HepG2 (cell line): ENCODE results near the gene ABHD10.

Experiments
- ATF7 ChIP-seq, 2 experiments: fragments of 450-650 bp in 1 of 2; sonication (generic) in 1 of 2; formaldehyde crosslinking in 1 of 2; IDR thresholded peaks; 2 replicates each; pipeline versions ENCODE4 v1.4.0 to v1.6.1; 2016 to 2020; ENCODE audit warnings: antibody characterized with exemption in 1 of 2, mild to moderate bottlenecking in 1 of 2, missing genetic modification reagents in 1 of 2
- ELF4 ChIP-seq: sonication (generic); formaldehyde crosslinking; IDR thresholded peaks from 2 replicates; pipeline ENCODE4 v1.5.0; 2020; ENCODE audit warnings: missing genetic modification reagents, mild to moderate bottlenecking, moderate library complexity, borderline replicate concordance
- RBAK ChIP-seq: sonication (generic); formaldehyde crosslinking; IDR thresholded peaks from 2 replicates; pipeline ENCODE4 v1.5.1; 2020; ENCODE audit warnings: mild to moderate bottlenecking, missing genetic modification reagents
- SMAD3 ChIP-seq: sonication (generic); formaldehyde crosslinking; IDR thresholded peaks from 2 replicates; pipeline ENCODE4 v1.4.0; 2020; ENCODE audit warnings: missing genetic modification reagents
- SRF ChIP-seq: IDR thresholded peaks from 2 replicates; pipeline ENCODE4 v1.6.1; 2011; ENCODE audit warnings: mild to moderate bottlenecking, low read depth, low read length, moderate library complexity
- TARDBP ChIP-seq: sonication (generic); formaldehyde crosslinking; IDR thresholded peaks from 2 replicates; pipeline ENCODE4 v1.8.0; 2022; ENCODE audit warnings: mild to moderate bottlenecking, missing genetic modification reagents
- TBX2 ChIP-seq: sonication (generic); formaldehyde crosslinking; IDR thresholded peaks from 2 replicates; pipeline ENCODE4 v1.5.0; 2020; ENCODE audit warnings: missing genetic modification reagents, mild to moderate bottlenecking, borderline replicate concordance
- TCF12 ChIP-seq, 2 experiments: fragments of 450-650 bp in 1 of 2; sonication (generic) in 1 of 2; formaldehyde crosslinking in 1 of 2; IDR thresholded peaks; 2 replicates each; pipeline versions ENCODE4 v1.6.1 to v1.8.0; 2017 to 2022; ENCODE audit warnings: antibody characterized with exemption in 1 of 2, mild to moderate bottlenecking in 1 of 2, missing genetic modification reagents in 1 of 2, moderate library complexity in 1 of 2
- YY1 ChIP-seq: IDR thresholded peaks from 2 replicates; pipeline ENCODE4 v1.6.1; 2011; ENCODE audit warnings: low read length, low read depth, moderate library complexity, mild to moderate bottlenecking; ENCODE audit not compliant: insufficient read depth, insufficient replicate concordance
- ZFP1 ChIP-seq: IDR thresholded peaks from 2 replicates; pipeline ENCODE4 v1.6.1; 2016
- ZNF160 ChIP-seq: sonication (generic); formaldehyde crosslinking; IDR thresholded peaks from 2 replicates; pipeline ENCODE4 v1.8.0; 2022; ENCODE audit warnings: mild to moderate bottlenecking, inconsistent platforms, missing genetic modification reagents
- TF ChIP-seq, protein P1 (sequence below): sonication (generic); formaldehyde crosslinking; IDR thresholded peaks from 2 replicates; pipeline ENCODE4 v1.5.0; 2020; ENCODE audit warnings: mild to moderate bottlenecking, missing genetic modification reagents, moderate library complexity
- TF ChIP-seq, protein P2 (sequence below): sonication (generic); formaldehyde crosslinking; IDR thresholded peaks from 2 replicates; pipeline ENCODE4 v1.4.0; 2020; ENCODE audit warnings: missing genetic modification reagents

DNA sequence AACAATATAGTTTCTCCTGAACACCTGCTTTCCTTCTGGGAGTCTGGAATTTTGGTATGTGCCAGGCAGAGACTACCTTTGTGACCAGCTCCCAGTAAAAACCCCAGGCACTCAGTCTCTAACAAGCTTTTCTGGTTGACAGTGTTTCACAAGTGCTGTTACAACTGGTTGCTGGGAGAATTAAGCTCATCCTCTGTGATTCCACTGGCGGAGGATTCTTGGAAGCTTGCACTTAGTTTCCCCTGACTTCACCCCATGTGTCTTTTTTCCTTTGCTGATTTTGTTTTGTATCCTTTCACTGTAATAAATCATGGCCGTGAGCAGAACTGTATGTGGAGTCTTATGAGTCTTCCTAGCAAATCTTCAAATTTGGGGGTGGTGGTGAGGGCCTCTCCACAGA lies 14.2 kb downstream of the ABHD10 start:
- TF ChIP-seq ATF7 (IDR thresholded peaks at IDR 0.05) = no peak
- no peak for TF ChIP-seq ATF7 (CRISPR knock-in tag; IDR thresholded peaks at IDR 0.05)
- no peak for TF ChIP-seq TBX2 (CRISPR knock-in tag)
- TF ChIP-seq ELF4 (CRISPR knock-in tag) = no peak
- TF ChIP-seq TCF12 (IDR thresholded peaks at IDR 0.05) = no peak
- no peak for TF ChIP-seq TCF12 (CRISPR knock-in tag; IDR thresholded peaks at IDR 0.05)
- TF ChIP-seq ZFP1 (CRISPR knock-in tag) = no peak
- TF ChIP-seq SMAD3 = no peak
- no peak for TF ChIP-seq SRF
- TF ChIP-seq ZNF160 (CRISPR knock-in tag) = no peak
- no peak for TF ChIP-seq YY1
- no peak for TF ChIP-seq RBAK
- TF ChIP-seq, protein P1, sequence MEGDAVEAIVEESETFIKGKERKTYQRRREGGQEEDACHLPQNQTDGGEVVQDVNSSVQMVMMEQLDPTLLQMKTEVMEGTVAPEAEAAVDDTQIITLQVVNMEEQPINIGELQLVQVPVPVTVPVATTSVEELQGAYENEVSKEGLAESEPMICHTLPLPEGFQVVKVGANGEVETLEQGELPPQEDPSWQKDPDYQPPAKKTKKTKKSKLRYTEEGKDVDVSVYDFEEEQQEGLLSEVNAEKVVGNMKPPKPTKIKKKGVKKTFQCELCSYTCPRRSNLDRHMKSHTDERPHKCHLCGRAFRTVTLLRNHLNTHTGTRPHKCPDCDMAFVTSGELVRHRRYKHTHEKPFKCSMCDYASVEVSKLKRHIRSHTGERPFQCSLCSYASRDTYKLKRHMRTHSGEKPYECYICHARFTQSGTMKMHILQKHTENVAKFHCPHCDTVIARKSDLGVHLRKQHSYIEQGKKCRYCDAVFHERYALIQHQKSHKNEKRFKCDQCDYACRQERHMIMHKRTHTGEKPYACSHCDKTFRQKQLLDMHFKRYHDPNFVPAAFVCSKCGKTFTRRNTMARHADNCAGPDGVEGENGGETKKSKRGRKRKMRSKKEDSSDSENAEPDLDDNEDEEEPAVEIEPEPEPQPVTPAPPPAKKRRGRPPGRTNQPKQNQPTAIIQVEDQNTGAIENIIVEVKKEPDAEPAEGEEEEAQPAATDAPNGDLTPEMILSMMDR (CRISPR knock-in tag) = no peak
- no peak for TF ChIP-seq TARDBP (CRISPR knock-in tag)
- TF ChIP-seq, protein P2, sequence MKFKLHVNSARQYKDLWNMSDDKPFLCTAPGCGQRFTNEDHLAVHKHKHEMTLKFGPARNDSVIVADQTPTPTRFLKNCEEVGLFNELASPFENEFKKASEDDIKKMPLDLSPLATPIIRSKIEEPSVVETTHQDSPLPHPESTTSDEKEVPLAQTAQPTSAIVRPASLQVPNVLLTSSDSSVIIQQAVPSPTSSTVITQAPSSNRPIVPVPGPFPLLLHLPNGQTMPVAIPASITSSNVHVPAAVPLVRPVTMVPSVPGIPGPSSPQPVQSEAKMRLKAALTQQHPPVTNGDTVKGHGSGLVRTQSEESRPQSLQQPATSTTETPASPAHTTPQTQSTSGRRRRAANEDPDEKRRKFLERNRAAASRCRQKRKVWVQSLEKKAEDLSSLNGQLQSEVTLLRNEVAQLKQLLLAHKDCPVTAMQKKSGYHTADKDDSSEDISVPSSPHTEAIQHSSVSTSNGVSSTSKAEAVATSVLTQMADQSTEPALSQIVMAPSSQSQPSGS (CRISPR knock-in tag) = no peak
